Measurements from ENCODE around the gene SLCO3A1.

DNA sequence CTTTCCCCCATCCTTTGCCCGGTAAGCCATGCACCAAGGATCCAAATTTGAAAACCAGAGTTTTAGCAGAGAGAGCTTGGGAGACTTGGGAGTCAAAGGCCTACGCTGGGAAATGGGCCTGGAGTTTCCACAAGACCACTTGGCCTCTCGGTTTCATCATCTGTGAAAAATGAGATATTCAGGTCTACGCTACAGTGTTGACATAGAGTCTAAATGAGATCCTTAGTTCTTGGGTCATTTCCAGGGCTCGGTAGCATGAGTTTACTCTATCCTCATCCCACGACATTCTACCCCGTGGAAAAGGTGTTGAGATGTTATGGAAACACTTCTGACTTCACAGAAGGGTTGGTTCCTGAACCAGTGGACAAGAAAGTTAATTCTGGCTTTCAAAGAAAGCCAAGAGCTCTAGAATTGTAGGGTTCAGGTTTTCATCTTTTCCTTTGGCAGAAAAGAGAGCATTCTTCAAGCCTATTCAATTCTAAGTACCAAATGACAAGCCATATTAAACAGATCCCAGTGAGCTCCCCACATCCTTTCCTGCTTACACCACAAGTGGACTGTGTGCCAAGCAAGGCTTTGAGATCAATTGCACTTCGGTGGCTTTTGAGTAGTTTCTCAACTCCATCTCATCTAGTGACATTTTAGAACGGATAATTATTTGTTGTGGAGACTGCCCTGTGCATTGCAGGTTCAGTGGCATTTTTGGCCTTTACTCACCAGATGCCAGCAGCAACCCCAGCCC lies 219.7 kb downstream of the SLCO3A1 start:
- no peak for TF ChIP-seq POLR2A (IDR thresholded peaks at IDR 0.05)
- TF ChIP-seq, protein P1, sequence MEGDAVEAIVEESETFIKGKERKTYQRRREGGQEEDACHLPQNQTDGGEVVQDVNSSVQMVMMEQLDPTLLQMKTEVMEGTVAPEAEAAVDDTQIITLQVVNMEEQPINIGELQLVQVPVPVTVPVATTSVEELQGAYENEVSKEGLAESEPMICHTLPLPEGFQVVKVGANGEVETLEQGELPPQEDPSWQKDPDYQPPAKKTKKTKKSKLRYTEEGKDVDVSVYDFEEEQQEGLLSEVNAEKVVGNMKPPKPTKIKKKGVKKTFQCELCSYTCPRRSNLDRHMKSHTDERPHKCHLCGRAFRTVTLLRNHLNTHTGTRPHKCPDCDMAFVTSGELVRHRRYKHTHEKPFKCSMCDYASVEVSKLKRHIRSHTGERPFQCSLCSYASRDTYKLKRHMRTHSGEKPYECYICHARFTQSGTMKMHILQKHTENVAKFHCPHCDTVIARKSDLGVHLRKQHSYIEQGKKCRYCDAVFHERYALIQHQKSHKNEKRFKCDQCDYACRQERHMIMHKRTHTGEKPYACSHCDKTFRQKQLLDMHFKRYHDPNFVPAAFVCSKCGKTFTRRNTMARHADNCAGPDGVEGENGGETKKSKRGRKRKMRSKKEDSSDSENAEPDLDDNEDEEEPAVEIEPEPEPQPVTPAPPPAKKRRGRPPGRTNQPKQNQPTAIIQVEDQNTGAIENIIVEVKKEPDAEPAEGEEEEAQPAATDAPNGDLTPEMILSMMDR (IDR thresholded peaks at IDR 0.05): no peak

Data from adrenal gland (tissue), 5 donors.